T1000 (cell line): Measurements from ENCODE around the gene CUX1.
"Not testable (repeated sequence)": the region's sequence is repeated elsewhere in the genome, so short reads cannot be mapped to it uniquely, and the experiment has no call there.

Experiments
- DNase-seq: peaks from one replicate; lab custom pipeline; 2025; ENCODE audit warnings: mixed read lengths; lab: John Stamatoyannopoulos, UW

CUX1 gene

GRCh38 chr7:102103027-102103372 lies 285.6 kb downstream of the CUX1 start:
- DNase-seq, result no peak

GRCh38 chr7:102104245-102104644 lies 286.8 kb downstream of the CUX1 start:
- DNase-seq, result no peak

GRCh38 chr7:102106625-102107024 lies 289.2 kb downstream of the CUX1 start:
- DNase-seq, result no peak

GRCh38 chr7:102107474-102108104 lies 290.2 kb downstream of the CUX1 start:
- DNase-seq, result no peak

- no peak for DNase-seq
Observed at GRCh38 chr7:102111061-102112041, 293.9 kb downstream of the CUX1 start.

GRCh38 chr7:102115181-102115580 lies 297.8 kb downstream of the CUX1 start:
- DNase-seq, result no peak

- DNase-seq, result no peak
Observed at GRCh38 chr7:102115931-102116330, 298.5 kb downstream of the CUX1 start.

- peak; percentile 41 for DNase-seq
Observed at GRCh38 chr7:102117743-102118142, 300.3 kb downstream of the CUX1 start.

GRCh38 chr7:102119213-102119651 lies 301.8 kb downstream of the CUX1 start:
- DNase-seq, result no peak

- no peak for DNase-seq
Observed at GRCh38 chr7:102119925-102120324, 302.5 kb downstream of the CUX1 start.

- no peak for DNase-seq
Observed at GRCh38 chr7:102120666-102121195, 303.3 kb downstream of the CUX1 start.

- DNase-seq, result no peak
Observed at GRCh38 chr7:102122026-102122425, 304.6 kb downstream of the CUX1 start.

- DNase-seq, result peak; percentile 50
Observed at GRCh38 chr7:102125127-102125596, 307.7 kb downstream of the CUX1 start.

- no peak for DNase-seq
Observed at GRCh38 chr7:102128303-102128702, 310.9 kb downstream of the CUX1 start.

- no peak for DNase-seq
Observed at GRCh38 chr7:102129636-102130370, 312.4 kb downstream of the CUX1 start.

- no peak for DNase-seq
Observed at GRCh38 chr7:102132209-102132752, 314.9 kb downstream of the CUX1 start.

- DNase-seq, result no peak
Observed at GRCh38 chr7:102138676-102139075, 321.2 kb downstream of the CUX1 start.

GRCh38 chr7:102140952-102141370 lies 323.5 kb downstream of the CUX1 start:
- no peak for DNase-seq

- not testable (repeated sequence) for DNase-seq
Observed at GRCh38 chr7:102142433-102142832, 325.0 kb downstream of the CUX1 start.

GRCh38 chr7:102146122-102146521 lies 328.7 kb downstream of the CUX1 start:
- DNase-seq, result no peak

GRCh38 chr7:102147008-102147407 lies 329.6 kb downstream of the CUX1 start:
- no peak for DNase-seq

GRCh38 chr7:102148799-102149198 lies 331.4 kb downstream of the CUX1 start:
- DNase-seq, result no peak
